ENCODE results near the gene KCNT2. TPM values are rescaled to one million over a fixed set of nuclear protein-coding genes. Genes with fewer than 3 reads are reported as not detected.

KCNT2 gene
- total and polyA plus RNA-seq, 2 of the 8 experiments (the other 6 are each of a cell fraction or from before 2014, with no cell fraction given), result 2.3 to 10.2 TPM

DNA sequence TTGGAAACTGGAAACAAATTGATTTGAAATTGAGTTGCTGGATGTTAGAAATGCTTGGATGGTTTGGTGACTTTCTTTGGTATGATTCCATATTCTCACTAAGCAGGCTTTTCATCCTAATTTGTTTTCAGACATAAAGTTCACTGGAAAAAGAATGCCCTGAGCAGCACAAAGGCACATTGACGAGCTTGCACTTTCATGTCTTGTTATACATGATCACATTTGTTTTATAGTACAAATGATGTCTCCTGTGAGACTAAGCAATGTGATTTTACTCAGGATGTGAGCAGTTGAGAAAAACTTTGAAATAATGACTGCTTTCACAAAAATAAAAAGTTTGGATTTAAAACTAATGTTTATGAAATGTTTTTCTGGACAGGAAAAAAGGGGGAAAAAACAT, 63.6 kb downstream of the KCNT2 start:
- Histone ChIP-seq H3K4ac (replicated peaks; ENCODE audit: insufficient read length, low read depth, low read length) (no peak overlapping the region), H3K18ac (ENCODE audit: extremely low read depth, low read length) (no peak overlapping the region), H3K9me3 (ENCODE audit: insufficient read depth in 2 of 2, low read depth in 1 of 2, low read length in 1 of 2) (0 out of 4 replicates have a peak, but pooled peaks cover 0 to 3% of the 10 kb centered on the region in 2 experiments), H2AFZ (ENCODE audit: low read length) (no peak overlapping the region), H4K8ac (ENCODE audit: extremely low read depth, insufficient read depth, low read length) (no peak overlapping the region), H2BK120ac (replicated peaks; ENCODE audit: low read depth, low read length) (no peak overlapping the region), H2BK15ac (ENCODE audit: low read length) (no peak overlapping the region), H4K91ac (replicated peaks; ENCODE audit: insufficient read length, low read length) (no peak overlapping the region), H2BK20ac (ENCODE audit: low read length) (no peak overlapping the region), H2AK5ac (ENCODE audit: low read depth, low read length) (no peak overlapping the region), H4K20me1 (replicated peaks in 1 of 2; ENCODE audit: control insufficient read depth in 1 of 2, insufficient read depth in 2 of 2, low read length in 2 of 2) (no peaks in the 10 kb centered on the region), H3K79me2 (ENCODE audit: control insufficient read depth in 1 of 2, insufficient read depth in 2 of 2, low read length in 2 of 2) (peaks cover 0 to 42% of the 10 kb centered on the region in 2 experiments; a peak in 2 of 4 replicates), H3K36me3 (ENCODE audit: control insufficient read depth in 2 of 4, insufficient read depth in 4 of 4, low read length in 3 of 4) (no peaks in the 10 kb centered on the region; a peak in 2 of 8 replicates), H3K4me1 (replicated peaks in 1 of 4; ENCODE audit: control insufficient read depth in 3 of 4, insufficient read depth in 4 of 4, low read length in 3 of 4) (no peaks in the 10 kb centered on the region), H3K4me3 (ENCODE audit: extremely low read depth in 1 of 4, insufficient read depth in 2 of 4, low read depth in 3 of 4, low read length in 4 of 4) (no peak overlapping the region), H3K23ac (ENCODE audit: insufficient read length) (no peak overlapping the region), H3K4me2 (ENCODE audit: insufficient read depth in 1 of 2, low read depth in 2 of 2, low read length in 2 of 2) (no peak overlapping the region), H4K5ac (ENCODE audit: insufficient read length, low read depth, low read length) (no peak overlapping the region), H3K79me1 (ENCODE audit: low read depth, low read length) (no peaks in the 10 kb centered on the region), H3K9ac (replicated peaks in 1 of 4; ENCODE audit: extremely low read depth in 1 of 4, low read depth in 3 of 4, low read length in 3 of 4) (no peak overlapping the region), H3K23me2 (ENCODE audit: low read depth, low read length) (no peaks in the 10 kb centered on the region), H3K27ac (ENCODE audit: low read depth, low read length) (no peak overlapping the region), H3K27me3 (replicated peaks in 1 of 4; ENCODE audit: control insufficient read depth in 3 of 4, extremely low read depth in 1 of 4, insufficient read depth in 3 of 4, low read length in 3 of 4) (no peaks in the 10 kb centered on the region), H3K14ac (ENCODE audit: insufficient read length) (no peak overlapping the region), H2BK12ac (ENCODE audit: low read depth, low read length) (no peak overlapping the region), H2BK5ac (ENCODE audit: low read depth, low read length) (no peak overlapping the region), H3K56ac (replicated peaks; ENCODE audit: insufficient read length, low read depth, low read length) (no peak overlapping the region)
- 91% methylated on average over 1 of the region's 1 CpG; no CpG with 5 or more reads in 1 of the 2 experiments for WGBS, 2 experiments (ENCODE audit: extremely low coverage in 1 of 2, insufficient coverage in 1 of 2, insufficient read length in 1 of 2, insufficient replicate concordance in 2 of 2, low coverage in 1 of 2, low lambda C conversion rate in 2 of 2, missing lambda C conversion rate in 1 of 2)
- no peak for DNase-seq (ENCODE audit: low read depth in 1 of 2, low spot score in 2 of 2)
- TF ChIP-seq SIX5 (IDR thresholded peaks at IDR 0.05; ENCODE audit: low read depth, low read length), result no peak
- TF ChIP-seq NRF1 (IDR thresholded peaks at IDR 0.05; ENCODE audit: low read depth, low read length), result no peak
- no peak for TF ChIP-seq MAFK (IDR thresholded peaks at IDR 0.05; ENCODE audit: low read depth, low read length)
- TF ChIP-seq, protein P1, sequence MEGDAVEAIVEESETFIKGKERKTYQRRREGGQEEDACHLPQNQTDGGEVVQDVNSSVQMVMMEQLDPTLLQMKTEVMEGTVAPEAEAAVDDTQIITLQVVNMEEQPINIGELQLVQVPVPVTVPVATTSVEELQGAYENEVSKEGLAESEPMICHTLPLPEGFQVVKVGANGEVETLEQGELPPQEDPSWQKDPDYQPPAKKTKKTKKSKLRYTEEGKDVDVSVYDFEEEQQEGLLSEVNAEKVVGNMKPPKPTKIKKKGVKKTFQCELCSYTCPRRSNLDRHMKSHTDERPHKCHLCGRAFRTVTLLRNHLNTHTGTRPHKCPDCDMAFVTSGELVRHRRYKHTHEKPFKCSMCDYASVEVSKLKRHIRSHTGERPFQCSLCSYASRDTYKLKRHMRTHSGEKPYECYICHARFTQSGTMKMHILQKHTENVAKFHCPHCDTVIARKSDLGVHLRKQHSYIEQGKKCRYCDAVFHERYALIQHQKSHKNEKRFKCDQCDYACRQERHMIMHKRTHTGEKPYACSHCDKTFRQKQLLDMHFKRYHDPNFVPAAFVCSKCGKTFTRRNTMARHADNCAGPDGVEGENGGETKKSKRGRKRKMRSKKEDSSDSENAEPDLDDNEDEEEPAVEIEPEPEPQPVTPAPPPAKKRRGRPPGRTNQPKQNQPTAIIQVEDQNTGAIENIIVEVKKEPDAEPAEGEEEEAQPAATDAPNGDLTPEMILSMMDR (IDR thresholded peaks at IDR 0.05; ENCODE audit: control extremely low read depth in 1 of 3, insufficient read depth in 1 of 3, low read depth in 1 of 3, low read length in 3 of 3), result no peak
- no peak for TF ChIP-seq POLR2A (IDR thresholded peaks at IDR 0.05; ENCODE audit: control extremely low read depth in 1 of 2, low read depth in 2 of 2, low read length in 2 of 2)
- TF ChIP-seq, protein P2, sequence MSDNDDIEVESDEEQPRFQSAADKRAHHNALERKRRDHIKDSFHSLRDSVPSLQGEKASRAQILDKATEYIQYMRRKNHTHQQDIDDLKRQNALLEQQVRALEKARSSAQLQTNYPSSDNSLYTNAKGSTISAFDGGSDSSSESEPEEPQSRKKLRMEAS (IDR thresholded peaks at IDR 0.05), result no peak
- TF ChIP-seq ASH2L (IDR thresholded peaks at IDR 0.05; ENCODE audit: low read length), result no peak
- no peak for TF ChIP-seq CHD2 (IDR thresholded peaks at IDR 0.05; ENCODE audit: low read length)
- no peak for TF ChIP-seq JUN (IDR thresholded peaks at IDR 0.05; ENCODE audit: low read depth, low read length)
- TF ChIP-seq, protein P3, sequence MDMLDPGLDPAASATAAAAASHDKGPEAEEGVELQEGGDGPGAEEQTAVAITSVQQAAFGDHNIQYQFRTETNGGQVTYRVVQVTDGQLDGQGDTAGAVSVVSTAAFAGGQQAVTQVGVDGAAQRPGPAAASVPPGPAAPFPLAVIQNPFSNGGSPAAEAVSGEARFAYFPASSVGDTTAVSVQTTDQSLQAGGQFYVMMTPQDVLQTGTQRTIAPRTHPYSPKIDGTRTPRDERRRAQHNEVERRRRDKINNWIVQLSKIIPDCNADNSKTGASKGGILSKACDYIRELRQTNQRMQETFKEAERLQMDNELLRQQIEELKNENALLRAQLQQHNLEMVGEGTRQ (IDR thresholded peaks at IDR 0.05; ENCODE audit: low read length), result no peak
- FAIRE-seq, result peak; percentile 36
- POLR2A ChIA-PET (ENCODE audit: partially characterized antibody), result no interaction called here
- CTCF ChIA-PET (ENCODE audit: partially characterized antibody), result no interaction called here

Measured in H1 (cell line).